Neutrophil (primary cell): Measurements from ENCODE around the gene EVC.

Experiments used
- H3K27ac ChIP-seq: fragments of 200-600 bp; sonication (generic); 2 replicates; pipeline ENCODE4 v1.5.1; 2016; ENCODE audit warnings: mild to moderate bottlenecking, moderate library complexity
- H3K27me3 ChIP-seq: fragments of 200-600 bp; sonication (generic); 2 replicates; pipeline ENCODE4 v1.6.0; 2016; ENCODE audit warnings: mild to moderate bottlenecking
- H3K36me3 ChIP-seq: fragments of 200-600 bp; sonication (generic); 2 replicates; pipeline ENCODE4 v1.5.1; 2017
- H3K4me1 ChIP-seq, 2 experiments: fragments of 200-600 bp in 1 of 2; sonication (generic) in 1 of 2; 1 replicate in 1 of 2; 2 replicates in 1 of 2; pipeline versions ENCODE4 v1.5.1 to v1.6.1; 2013 to 2016; ENCODE audit warnings: low read depth in 1 of 2, low read length in 1 of 2, mild to moderate bottlenecking in 1 of 2, moderate library complexity in 1 of 2; ENCODE audit not compliant: control insufficient read depth in 1 of 2, insufficient read depth in 1 of 2
- H3K4me3 ChIP-seq, 2 experiments: fragments of 200-600 bp in 1 of 2; sonication (generic) in 1 of 2; 1 replicate in 1 of 2; 2 replicates in 1 of 2; pipeline ENCODE4 v1.5.1; 2013 to 2016; ENCODE audit warnings: low read depth in 1 of 2, low read length in 1 of 2, mild to moderate bottlenecking in 1 of 2, moderate library complexity in 1 of 2
- H3K9me3 ChIP-seq: fragments of 200-600 bp; sonication (generic); 2 replicates; pipeline ENCODE4 v1.5.1; 2016
- TF ChIP-seq, protein P1 (sequence below): fragments of 200-600 bp; sonication (generic); IDR thresholded peaks from 2 replicates; pipeline ENCODE4 v1.5.1; 2016; ENCODE audit warnings: antibody characterized with exemption

EVC gene

GRCh38 chr4:5735463-5735862, 24.5 kb downstream of the EVC start:
- Histone ChIP-seq H3K27ac (no peak overlapping the region), H3K9me3 (no peaks in the 10 kb centered on the region), H3K27me3 (no peaks in the 10 kb centered on the region), H3K36me3 (no peaks in the 10 kb centered on the region), H3K4me3 (no peak overlapping the region), H3K4me1 (no peaks in the 10 kb centered on the region)
- TF ChIP-seq, protein P1, sequence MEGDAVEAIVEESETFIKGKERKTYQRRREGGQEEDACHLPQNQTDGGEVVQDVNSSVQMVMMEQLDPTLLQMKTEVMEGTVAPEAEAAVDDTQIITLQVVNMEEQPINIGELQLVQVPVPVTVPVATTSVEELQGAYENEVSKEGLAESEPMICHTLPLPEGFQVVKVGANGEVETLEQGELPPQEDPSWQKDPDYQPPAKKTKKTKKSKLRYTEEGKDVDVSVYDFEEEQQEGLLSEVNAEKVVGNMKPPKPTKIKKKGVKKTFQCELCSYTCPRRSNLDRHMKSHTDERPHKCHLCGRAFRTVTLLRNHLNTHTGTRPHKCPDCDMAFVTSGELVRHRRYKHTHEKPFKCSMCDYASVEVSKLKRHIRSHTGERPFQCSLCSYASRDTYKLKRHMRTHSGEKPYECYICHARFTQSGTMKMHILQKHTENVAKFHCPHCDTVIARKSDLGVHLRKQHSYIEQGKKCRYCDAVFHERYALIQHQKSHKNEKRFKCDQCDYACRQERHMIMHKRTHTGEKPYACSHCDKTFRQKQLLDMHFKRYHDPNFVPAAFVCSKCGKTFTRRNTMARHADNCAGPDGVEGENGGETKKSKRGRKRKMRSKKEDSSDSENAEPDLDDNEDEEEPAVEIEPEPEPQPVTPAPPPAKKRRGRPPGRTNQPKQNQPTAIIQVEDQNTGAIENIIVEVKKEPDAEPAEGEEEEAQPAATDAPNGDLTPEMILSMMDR = no peak

DNA sequence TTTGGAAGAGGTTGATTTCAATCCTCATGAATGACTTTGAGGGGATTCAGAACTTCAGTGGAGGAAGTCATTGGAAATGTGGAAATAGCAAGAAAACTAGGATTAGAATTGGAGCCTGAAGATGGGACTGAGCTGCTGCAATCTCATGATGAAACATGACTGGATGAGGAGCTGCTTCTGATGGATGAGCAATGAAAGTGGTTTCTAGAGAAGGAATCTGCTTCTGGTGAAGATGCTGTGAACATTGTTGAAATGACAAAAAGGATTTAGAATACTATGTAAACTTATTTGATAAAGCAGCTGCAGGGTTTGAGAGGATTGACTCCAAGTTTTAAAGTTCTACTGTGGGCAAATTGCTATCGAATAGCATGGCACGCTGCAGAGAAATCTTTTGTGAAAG, 27.1 kb downstream of the EVC start:
- no peaks in the 10 kb centered on the region for H3K27me3 ChIP-seq
- no peaks in the 10 kb centered on the region for H3K4me1 ChIP-seq
- TF ChIP-seq, protein P1 = no peak
- H3K9me3 ChIP-seq = no peaks in the 10 kb centered on the region
- no peak overlapping the region for H3K4me3 ChIP-seq
- no peak overlapping the region for H3K27ac ChIP-seq
- H3K36me3 ChIP-seq = no peaks in the 10 kb centered on the region

GRCh38 chr4:5742388-5742787, 31.4 kb downstream of the EVC start:
- no peaks in the 10 kb centered on the region for H3K36me3 ChIP-seq
- H3K9me3 ChIP-seq = no peaks in the 10 kb centered on the region
- H3K4me3 ChIP-seq = no peak overlapping the region
- TF ChIP-seq, protein P1 = no peak
- no peaks in the 10 kb centered on the region for H3K4me1 ChIP-seq
- H3K27ac ChIP-seq = no peak overlapping the region
- no peaks in the 10 kb centered on the region for H3K27me3 ChIP-seq

DNA sequence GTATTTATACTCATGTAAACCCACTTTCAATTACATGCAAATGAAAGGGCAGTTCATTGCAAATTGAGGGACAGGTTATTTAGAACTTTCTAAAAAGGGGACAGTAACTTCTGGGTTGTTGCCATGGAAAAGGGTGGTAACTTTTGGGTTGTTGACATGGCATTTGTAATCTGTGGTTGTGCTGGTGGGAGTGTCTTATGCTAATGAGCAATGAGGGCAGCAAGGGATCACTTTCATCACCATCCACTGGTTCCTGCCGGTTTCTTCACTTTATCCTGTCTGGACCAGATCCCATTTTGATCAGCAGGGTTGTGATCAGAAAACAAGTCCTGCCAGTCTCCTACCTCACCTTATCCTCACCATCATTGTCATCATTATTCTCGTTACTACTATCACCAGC, 32.0 kb downstream of the EVC start:
- no peaks in the 10 kb centered on the region for H3K9me3 ChIP-seq
- no peak overlapping the region for H3K4me3 ChIP-seq
- TF ChIP-seq, protein P1 = no peak
- no peaks in the 10 kb centered on the region for H3K27me3 ChIP-seq
- no peak overlapping the region for H3K27ac ChIP-seq
- H3K4me1 ChIP-seq = no peaks in the 10 kb centered on the region
- no peaks in the 10 kb centered on the region for H3K36me3 ChIP-seq

GRCh38 chr4:5746250-5746649, 35.2 kb downstream of the EVC start:
- Histone ChIP-seq H3K27ac (no peak overlapping the region), H3K4me1 (no peaks in the 10 kb centered on the region), H3K27me3 (no peaks in the 10 kb centered on the region), H3K36me3 (no peaks in the 10 kb centered on the region), H3K9me3 (no peaks in the 10 kb centered on the region), H3K4me3 (no peak overlapping the region)
- TF ChIP-seq, protein P1 = no peak
